SK-N-MC (cell line): ENCODE measurements around the gene KCNQ4.

Experiments
- EZH2 ChIP-seq: fragments of 200-600 bp; sonication (generic); IDR thresholded peaks from one replicate; pipeline ENCODE4 v1.6.1; 2017; ENCODE audit warnings: antibody characterized with exemption
- POLR2AphosphoS5 ChIP-seq: IDR thresholded peaks from 2 replicates; pipeline ENCODE4 v1.6.1; 2012; ENCODE audit warnings: mild to moderate bottlenecking, low read depth, low read length, borderline replicate concordance

DNA sequence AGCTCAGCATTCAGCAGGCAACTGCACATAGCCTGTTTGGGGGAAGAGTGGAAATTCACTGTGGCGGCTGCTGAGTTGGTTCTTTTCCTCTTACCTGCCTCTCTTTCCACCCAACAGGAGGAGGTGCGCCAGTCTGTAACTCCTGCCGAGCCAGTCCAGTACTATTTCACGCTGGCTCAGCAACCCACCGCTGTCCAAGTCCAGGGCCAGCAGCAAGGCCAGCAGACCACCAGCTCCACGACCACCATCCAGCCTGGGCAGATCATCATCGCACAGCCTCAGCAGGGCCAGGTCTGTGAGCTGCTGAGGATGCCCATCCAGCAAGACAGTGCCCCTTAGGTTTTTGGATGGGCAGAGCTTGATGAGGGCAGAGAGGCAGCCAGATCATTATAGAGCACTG, 25.6 kb upstream of the KCNQ4 start:
- TF ChIP-seq POLR2AphosphoS5 (no peak), EZH2 (no peak)
